Lower leg skin (tissue), 4 donors: ENCODE results near the gene KCNJ15. TPM values are rescaled to one million over a fixed set of nuclear protein-coding genes. Genes with fewer than 3 reads are reported as not detected.
"Not testable (repeated sequence)": the region's sequence is repeated elsewhere in the genome, so short reads cannot be mapped to it uniquely, and the experiment has no call there.

Source experiments
- DNase-seq, 2 donors: peaks; one replicate each; pipeline ENCODE4 v3.0.0-alpha.2; 2019; ENCODE audit warnings: low spot score in 2 of 2
- H3K4me3 ChIP-seq: fragments of 200-600 bp; sonication (generic); 2 replicates; pipeline ENCODE4 v1.5.1; 2017; ENCODE audit warnings: mild to moderate bottlenecking, low read depth; ENCODE audit not compliant: poor library complexity, severe bottlenecking
- POLR2A ChIP-seq, 2 donors: fragments of 450-650 bp; IDR thresholded peaks; one replicate each; pipeline ENCODE4 v1.6.1; 2016 to 2017; ENCODE audit warnings: antibody characterized with exemption in 2 of 2, mild to moderate bottlenecking in 1 of 2, moderate library complexity in 1 of 2
- WGBS, 2 donors: methylation state at CpG; one replicate each; pipeline ENCODE4 v1.1.5; 2018; 5-methylcytosine and 5-hydroxymethylcytosine counted together
- intact Hi-C: fragments of 100-400 bp; cut with DNase I; formaldehyde crosslinking; loops from one replicate; pipeline ENCODE4 v1.15.0; 2023; ENCODE audit warnings: low total_unique reads
- total RNA-seq, 4 donors: library from RNA; depleted of rRNA; stranded (reverse); fragments of >200 nt; gene quantifications; one replicate each; pipeline ENCODE4 v1.1.0, GENCODE V29; 2016
- TF ChIP-seq, protein P1 (sequence below), 3 donors: fragments of 450-650 bp; IDR thresholded peaks; one replicate each; pipeline ENCODE4 v1.5.1; 2016; ENCODE audit warnings: antibody characterized with exemption in 3 of 3, mild to moderate bottlenecking in 3 of 3, moderate library complexity in 2 of 3

The KCNJ15 gene
- total RNA-seq, 4 donors from 2014 or later, result 4.2 to 55.1 (median 7.3) TPM

DNA sequence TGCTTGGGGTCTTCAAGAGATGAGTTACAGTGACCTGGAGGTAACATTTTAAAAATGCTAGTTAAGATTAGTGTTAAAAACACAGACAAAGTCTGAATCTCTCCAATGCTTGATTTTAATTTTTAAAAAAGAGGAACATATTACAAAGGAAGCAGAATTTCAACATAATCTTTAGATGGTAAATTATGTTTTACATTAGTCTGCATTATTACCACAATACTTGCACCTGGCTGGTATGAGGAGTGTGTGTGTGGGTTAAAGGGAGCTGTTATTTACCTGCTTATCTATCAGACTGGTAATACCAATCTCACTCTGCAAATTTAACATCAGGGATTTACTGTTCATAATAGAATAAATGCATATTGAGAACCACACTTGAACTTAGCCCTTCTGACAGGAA lies 10.3 kb upstream of the KCNJ15 start:
- TF ChIP-seq POLR2A (IDR thresholded peaks at IDR 0.05), result no peak
- TF ChIP-seq, protein P1, sequence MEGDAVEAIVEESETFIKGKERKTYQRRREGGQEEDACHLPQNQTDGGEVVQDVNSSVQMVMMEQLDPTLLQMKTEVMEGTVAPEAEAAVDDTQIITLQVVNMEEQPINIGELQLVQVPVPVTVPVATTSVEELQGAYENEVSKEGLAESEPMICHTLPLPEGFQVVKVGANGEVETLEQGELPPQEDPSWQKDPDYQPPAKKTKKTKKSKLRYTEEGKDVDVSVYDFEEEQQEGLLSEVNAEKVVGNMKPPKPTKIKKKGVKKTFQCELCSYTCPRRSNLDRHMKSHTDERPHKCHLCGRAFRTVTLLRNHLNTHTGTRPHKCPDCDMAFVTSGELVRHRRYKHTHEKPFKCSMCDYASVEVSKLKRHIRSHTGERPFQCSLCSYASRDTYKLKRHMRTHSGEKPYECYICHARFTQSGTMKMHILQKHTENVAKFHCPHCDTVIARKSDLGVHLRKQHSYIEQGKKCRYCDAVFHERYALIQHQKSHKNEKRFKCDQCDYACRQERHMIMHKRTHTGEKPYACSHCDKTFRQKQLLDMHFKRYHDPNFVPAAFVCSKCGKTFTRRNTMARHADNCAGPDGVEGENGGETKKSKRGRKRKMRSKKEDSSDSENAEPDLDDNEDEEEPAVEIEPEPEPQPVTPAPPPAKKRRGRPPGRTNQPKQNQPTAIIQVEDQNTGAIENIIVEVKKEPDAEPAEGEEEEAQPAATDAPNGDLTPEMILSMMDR (IDR thresholded peaks at IDR 0.05), result no peak
- intact Hi-C loops, result no loop called here
- H3K4me3 ChIP-seq, result no peak overlapping the region
- no peak for DNase-seq

DNA sequence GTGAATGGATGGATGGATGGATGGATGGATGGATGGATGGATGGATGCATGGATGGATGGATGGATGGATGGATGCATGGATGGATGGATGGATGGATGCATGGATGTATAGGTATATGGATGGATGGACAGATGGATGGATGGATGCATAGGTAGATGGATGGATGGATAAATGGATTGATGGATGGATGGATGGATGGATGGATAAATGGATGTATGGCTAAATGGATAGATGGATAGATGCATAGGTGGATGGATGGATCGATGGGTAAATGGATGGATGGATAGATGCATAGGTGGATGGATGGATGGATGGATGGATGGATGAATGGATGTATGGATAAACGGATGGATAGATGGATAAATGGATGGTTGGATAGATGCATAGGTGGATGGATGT lies 9.7 kb upstream of the KCNJ15 start:
- H3K4me3 ChIP-seq, intact Hi-C loops, DNase-seq: not testable (repeated sequence)
- WGBS, 2 donors, result 91 to 92% methylated on average over 2 of the region's 2 CpGs

DNA sequence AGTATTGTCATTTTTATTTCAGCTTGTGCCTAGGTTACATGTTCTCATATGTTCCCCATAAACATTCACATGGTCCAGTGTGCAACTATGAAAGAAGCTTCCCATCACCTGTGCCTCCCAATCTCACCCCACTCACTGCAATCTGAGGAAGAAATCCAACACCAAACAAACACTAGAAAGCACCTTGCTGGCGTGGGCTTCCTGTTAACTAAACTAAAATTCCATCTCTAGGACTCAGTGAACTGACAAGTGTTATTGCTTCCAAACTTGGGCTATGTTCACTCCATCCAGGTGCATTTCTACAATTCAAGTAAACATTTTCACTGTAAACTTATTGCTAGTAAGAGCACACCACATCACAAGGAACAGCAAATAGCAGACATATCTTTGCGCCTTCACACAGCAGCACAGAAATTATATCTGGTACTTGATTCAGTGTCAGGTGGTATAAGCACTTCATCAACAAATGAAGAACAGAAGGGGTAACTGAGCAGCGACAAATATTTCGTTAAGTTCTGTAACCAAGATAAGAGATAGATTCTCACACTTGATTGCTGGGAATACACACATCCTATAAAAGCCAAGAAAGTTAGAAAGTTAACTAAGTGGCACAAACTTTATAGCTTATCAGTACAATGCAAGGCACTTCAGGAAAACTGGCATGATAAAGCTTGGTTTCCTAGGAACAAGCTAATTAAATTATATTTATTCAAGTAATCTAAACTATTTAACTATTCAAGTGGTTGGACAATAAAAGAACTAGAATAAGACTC lies 8.9 kb upstream of the KCNJ15 start:
- no peak overlapping the region for H3K4me3 ChIP-seq
- no peak for TF ChIP-seq POLR2A (IDR thresholded peaks at IDR 0.05)
- TF ChIP-seq, protein P1 (IDR thresholded peaks at IDR 0.05), result no peak
- intact Hi-C loops, result no loop called here
- WGBS, 2 donors, result 93 to 94% methylated on average over 4 of the region's 4 CpGs
- no peak for DNase-seq

DNA sequence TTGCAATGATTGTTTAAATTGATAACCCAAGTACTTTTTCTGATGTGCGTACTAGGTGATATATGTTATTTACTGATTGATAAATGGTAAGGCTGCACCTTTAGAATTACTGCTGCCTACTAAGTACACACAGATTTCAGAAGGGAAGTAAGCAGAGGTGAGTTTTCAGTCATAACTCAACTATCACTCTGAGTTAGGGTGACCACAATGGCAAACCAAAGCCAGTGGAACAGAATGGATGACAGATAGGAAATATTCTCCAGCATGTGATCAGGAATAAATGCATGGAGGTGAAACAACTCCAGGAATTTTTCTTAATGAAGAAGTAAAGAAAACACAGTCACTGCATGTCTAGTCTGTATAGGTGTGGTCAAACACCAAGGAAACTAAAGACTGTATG lies 7.5 kb upstream of the KCNJ15 start:
- 86 to 100% methylated on average over 1 of the region's 1 CpG for WGBS, 2 donors
- TF ChIP-seq, protein P1 (IDR thresholded peaks at IDR 0.05), result no peak
- no peak for TF ChIP-seq POLR2A (IDR thresholded peaks at IDR 0.05)
- intact Hi-C loops, result no loop called here

DNA sequence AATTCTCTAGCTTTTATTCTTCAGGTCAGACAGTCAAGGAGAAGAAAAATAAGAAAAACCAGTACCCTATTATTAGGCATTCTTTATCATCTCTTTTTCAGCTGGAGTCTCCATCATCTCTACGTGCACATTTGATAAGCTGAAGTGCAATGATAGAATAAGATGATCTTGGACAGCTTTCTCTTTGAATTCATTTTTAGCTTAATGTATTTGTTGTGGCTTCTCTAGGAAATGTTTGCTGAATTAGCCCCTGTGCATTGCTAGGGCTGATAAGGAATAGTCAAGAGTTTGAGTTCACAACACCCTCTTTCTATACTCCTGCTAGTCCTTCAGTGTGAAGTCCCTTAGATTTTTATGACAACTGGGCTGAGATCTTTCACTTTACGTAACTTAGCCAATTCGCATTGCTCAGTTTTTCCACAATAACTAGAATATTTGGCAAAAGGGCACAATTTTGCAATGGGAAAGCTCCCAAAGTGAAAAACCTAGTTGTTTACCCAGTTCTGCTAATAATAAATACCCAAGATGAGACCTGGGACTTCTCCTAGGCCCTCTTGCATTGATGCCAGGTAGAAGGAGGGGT lies 7.0 kb upstream of the KCNJ15 start:
- 75 to 79% methylated on average over 3 of the region's 3 CpGs for WGBS, 2 donors
- TF ChIP-seq, protein P1 (IDR thresholded peaks at IDR 0.05), result no peak
- TF ChIP-seq POLR2A (IDR thresholded peaks at IDR 0.05), result no peak
- intact Hi-C loops, result no loop called here
- no peak overlapping the region for H3K4me3 ChIP-seq
- DNase-seq, result no peak

More for the DNA sequence above, 7.5 kb upstream of the KCNJ15 start:
- no peak overlapping the region for H3K4me3 ChIP-seq
- no peak for DNase-seq

DNA sequence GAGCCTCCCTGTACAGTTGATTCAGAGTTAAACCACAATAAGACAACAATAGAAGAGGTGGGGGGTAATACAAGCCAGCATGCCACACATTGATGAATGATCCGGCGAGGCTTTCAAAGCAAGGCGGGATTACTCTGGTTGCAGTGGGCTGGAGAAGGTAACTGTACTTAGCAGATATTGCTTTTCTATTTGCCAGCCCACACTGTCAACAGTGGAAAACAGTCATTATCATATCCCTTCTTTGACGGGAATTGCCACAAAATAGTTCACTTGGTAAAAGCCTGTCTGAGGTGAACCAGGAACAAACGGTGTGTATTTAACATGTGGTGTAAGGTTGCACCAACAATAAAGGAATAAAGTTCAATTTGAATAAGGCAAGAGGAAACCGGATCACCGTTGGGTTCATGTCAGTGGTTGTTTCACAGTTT lies 5.8 kb upstream of the KCNJ15 start:
- no peak for TF ChIP-seq POLR2A (IDR thresholded peaks at IDR 0.05)
- TF ChIP-seq, protein P1 (IDR thresholded peaks at IDR 0.05), result no peak
- no peak overlapping the region for H3K4me3 ChIP-seq
- no peak for DNase-seq
- intact Hi-C loops, result no loop called here
- 92% methylated on average over 7 of the region's 7 CpGs for WGBS, 2 donors
